Upper lobe of left lung (tissue), 4 donors: ENCODE measurements around the gene CCDC57.

Experiments
- CTCF ChIP-seq, 6 experiments: fragments of 450-650 bp in 4 of 6; fragments of 200-600 bp in 2 of 6; sonication (generic) in 2 of 6; IDR thresholded peaks; one replicate each; pipeline ENCODE4 v1.5.1; 2016 to 2019; ENCODE audit warnings: antibody characterized with exemption in 6 of 6
- POLR2A ChIP-seq, 4 donors: fragments of 450-650 bp; IDR thresholded peaks; one replicate each; pipeline ENCODE4 v1.5.1; 2016 to 2017; ENCODE audit warnings: antibody characterized with exemption in 4 of 4, mild to moderate bottlenecking in 2 of 4

- TF ChIP-seq POLR2A (IDR thresholded peaks at IDR 0.05) (no peak), CTCF (IDR thresholded peaks at IDR 0.05) (no peak)
Measured at GRCh38 chr17:82084373-82085030, 128.1 kb downstream of the CCDC57 start.
